Measurements from ENCODE around the gene AATK.

- TF ChIP-seq CTCF (conservative IDR thresholded peaks at IDR 0.05) (no peak), EZH2 (IDR thresholded peaks at IDR 0.05; ENCODE audit: low read depth) (no peak)
These were observed 59.3 kb downstream of the AATK start for GRCh38 chr17:81106716-81107115.
